HCT116 (cell line): ENCODE results near the gene INPP4A. TPM values are rescaled to one million over a fixed set of nuclear protein-coding genes. Genes with fewer than 3 reads are reported as not detected.

Experiments used
- ATAC-seq: fragments of 200-7000 bp; cut with Tn5 transposase; 2 replicates; pipeline ENCODE4 v1.9.1; 2020; ENCODE audit warnings: mild to moderate bottlenecking, moderate library complexity
- BruUV-seq: library from RNA; stranded (reverse); fragments of 400-500 nt; replicated peaks from 2 replicates; lab custom pipeline; 2021; lab: Mats Ljungman, UMichigan
- CTCF ChIA-PET: fragments of 300-600 bp; sonication (Branson Sonifier 250); formaldehyde crosslinking; loops from one replicate; lab custom pipeline; 2021; ENCODE audit warnings: antibody characterized with exemption; lab: Charles Lee
- POLR2A ChIA-PET: fragments of 300-600, 350-600 bp; sonication (Branson Sonifier 250); formaldehyde crosslinking; loops from one replicate; lab custom pipeline; 2021; ENCODE audit warnings: antibody characterized with exemption; lab: Charles Lee
- RAD21 ChIA-PET, 2 experiments: fragments of 300-600 bp; sonication (Branson Sonifier 250); formaldehyde crosslinking; loops; one replicate each; lab custom pipeline; 2023; ENCODE audit warnings: low total read pairs in 2 of 2; ENCODE audit not compliant: uncharacterized antibody in 2 of 2, unreplicated experiment in 2 of 2, low non-redundant PET in 1 of 2; lab: Charles Lee
- DNase-seq: peaks from one replicate; pipeline ENCODE4 v3.0.0-alpha.2; 2010; ENCODE audit warnings: low read depth, low spot score
- H2AFZ ChIP-seq: fragments of 200-600 bp; shearing (Covaris generic), sonication (generic); 2 replicates; pipeline ENCODE4 v1.6.1; 2017; ENCODE audit warnings: low read depth, mixed run types, mixed read lengths, antibody characterized with exemption, low read length; ENCODE audit not compliant: poor library complexity, severe bottlenecking
- H3K27ac ChIP-seq: 2 replicates; pipeline ENCODE4 v1.5.1; 2012; ENCODE audit warnings: low read depth, low read length
- H3K27me3 ChIP-seq: fragments of 200-600 bp; sonication (generic); 2 replicates; pipeline ENCODE4 v1.6.1; 2016; ENCODE audit warnings: mixed run types, low read length, mixed read lengths; ENCODE audit not compliant: insufficient read depth
- H3K36me3 ChIP-seq, 2 experiments: fragments of 200-500 bp in 1 of 2; fragments of 200-600 bp in 1 of 2; sonication (Bioruptor generic) in 1 of 2; sonication (generic) in 1 of 2; 2 replicates each; pipeline versions ENCODE4 v1.5.1 to v1.6.1; 2014 to 2016; ENCODE audit warnings: low read length in 2 of 2, inconsistent platforms in 1 of 2, mixed read lengths in 1 of 2, mixed run types in 1 of 2; ENCODE audit not compliant: insufficient read depth in 2 of 2, control insufficient read depth in 1 of 2
- H3K4me1 ChIP-seq, 2 experiments: fragments of 200-600 bp in 1 of 2; sonication (generic) in 1 of 2; 2 replicates each; pipeline versions ENCODE4 v1.5.1 to v1.6.1; 2012 to 2017; ENCODE audit warnings: low read length in 2 of 2, inconsistent platforms in 1 of 2, mild to moderate bottlenecking in 1 of 2, mixed read lengths in 1 of 2, mixed run types in 1 of 2, moderate library complexity in 1 of 2; ENCODE audit not compliant: insufficient read depth in 2 of 2, control insufficient read depth in 1 of 2
- H3K4me2 ChIP-seq: fragments of 200-600 bp; sonication (generic); 2 replicates; pipeline ENCODE4 v1.6.1; 2017; ENCODE audit warnings: mixed run types, low read length, mixed read lengths
- H3K4me3 ChIP-seq, 2 experiments: fragments of 200-600 bp in 1 of 2; sonication (generic) in 1 of 2; replicated peaks in 1 of 2; 2 replicates each; pipeline ENCODE4 v1.5.1; 2011 to 2016; ENCODE audit warnings: low read length in 2 of 2, control low read depth in 1 of 2, low read depth in 1 of 2, mild to moderate bottlenecking in 1 of 2, mixed read lengths in 1 of 2, mixed run types in 1 of 2
- H3K79me2 ChIP-seq: fragments of 200-600 bp; sonication (generic); 2 replicates; pipeline ENCODE4 v1.6.1; 2017; ENCODE audit warnings: mild to moderate bottlenecking, mixed run types, low read length, moderate library complexity, mixed read lengths; ENCODE audit not compliant: insufficient read depth
- H3K9ac ChIP-seq: fragments of 200-600 bp; sonication (generic); 2 replicates; pipeline ENCODE4 v1.6.1; 2016; ENCODE audit warnings: low read length, mixed read lengths
- H3K9me2 ChIP-seq: fragments of 200-600 bp; sonication (generic), shearing (Covaris generic); 2 replicates; pipeline ENCODE4 v1.6.1; 2017; ENCODE audit warnings: mixed run types, mild to moderate bottlenecking, moderate library complexity; ENCODE audit not compliant: insufficient read depth
- H3K9me3 ChIP-seq, 2 experiments: fragments of 200-500 bp in 1 of 2; fragments of 200-600 bp in 1 of 2; sonication (Bioruptor generic) in 1 of 2; sonication (generic) in 1 of 2; 2 replicates each; pipeline ENCODE4 v1.6.1; 2014 to 2017; ENCODE audit warnings: low read length in 2 of 2, mixed read lengths in 2 of 2, inconsistent platforms in 1 of 2, low read depth in 1 of 2, mild to moderate bottlenecking in 1 of 2, mixed run types in 1 of 2, moderate library complexity in 1 of 2; ENCODE audit not compliant: control insufficient read depth in 1 of 2, insufficient read depth in 1 of 2
- H4K20me1 ChIP-seq: fragments of 200-600 bp; sonication (generic), shearing (Covaris generic); 2 replicates; pipeline ENCODE4 v1.6.1; 2017; ENCODE audit warnings: mixed run types, mild to moderate bottlenecking, moderate library complexity; ENCODE audit not compliant: insufficient read depth
- CBX3 ChIP-seq: IDR thresholded peaks from 2 replicates; pipeline ENCODE4 v1.6.1; 2012; ENCODE audit warnings: low read depth
- EGR1 ChIP-seq: IDR thresholded peaks from 2 replicates; pipeline ENCODE4 v1.6.1; 2012; ENCODE audit warnings: low read depth
- ELF1 ChIP-seq: IDR thresholded peaks from 2 replicates; pipeline ENCODE4 v1.6.1; 2012; ENCODE audit warnings: low read depth, borderline replicate concordance
- FOSL1 ChIP-seq: IDR thresholded peaks from 2 replicates; pipeline ENCODE4 v1.6.1; 2012; ENCODE audit warnings: low read depth
- POLR2AphosphoS5 ChIP-seq: IDR thresholded peaks from 2 replicates; pipeline ENCODE4 v1.6.1; 2011; ENCODE audit warnings: mild to moderate bottlenecking, low read depth, low read length, moderate library complexity
- SP1 ChIP-seq: IDR thresholded peaks from 2 replicates; pipeline ENCODE4 v1.6.1; 2012; ENCODE audit warnings: low read depth
- TCF7L2 ChIP-seq: IDR thresholded peaks from 2 replicates; pipeline ENCODE4 v1.7.0; 2011; ENCODE audit warnings: borderline replicate concordance, inconsistent platforms; ENCODE audit not compliant: insufficient read depth, insufficient read length; ENCODE audit errors: extremely low read depth
- YY1 ChIP-seq: IDR thresholded peaks from 2 replicates; pipeline ENCODE4 v1.6.1; 2011; ENCODE audit warnings: low read length, low read depth, moderate library complexity, mild to moderate bottlenecking; ENCODE audit not compliant: insufficient replicate concordance; ENCODE audit errors: extremely low read depth
- ZBTB33 ChIP-seq: IDR thresholded peaks from 2 replicates; pipeline ENCODE4 v1.6.1; 2011; ENCODE audit warnings: mild to moderate bottlenecking, low read length, moderate library complexity; ENCODE audit not compliant: insufficient replicate concordance; ENCODE audit errors: extremely low read depth
- intact Hi-C: fragments of 100-400 bp; cut with micrococcal nuclease; formaldehyde crosslinking; loops from 2 replicates; pipeline ENCODE4 v1.10.0; 2022
- total RNA-seq: library from RNA; stranded (reverse); gene quantifications from one replicate; pipeline ENCODE4 v1.2.1, GENCODE V29; 2021; ENCODE audit not compliant: unreplicated experiment
- TF ChIP-seq, protein P1 (sequence below): IDR thresholded peaks from 2 replicates; pipeline ENCODE4 v1.6.1; 2012
- TF ChIP-seq, protein P2 (sequence below), 3 experiments: fragments of 200-600 bp in 1 of 3; sonication (generic) in 1 of 3; IDR thresholded peaks in 2 of 3; conservative IDR thresholded peaks in 1 of 3; 2 replicates each; pipeline ENCODE4 v1.5.1; 2012 to 2017; ENCODE audit warnings: low read depth in 2 of 3, low read length in 2 of 3, antibody characterized with exemption in 1 of 3, borderline replicate concordance in 1 of 3, control low read depth in 1 of 3, mild to moderate bottlenecking in 1 of 3, mixed read lengths in 1 of 3, mixed run types in 1 of 3, moderate library complexity in 1 of 3; ENCODE audit not compliant: insufficient read depth in 1 of 3

INPP4A gene
- total RNA-seq, 1 experiment from 2014 or later = 18.5 TPM

GRCh38 chr2:98492441-98492840, 47.8 kb downstream of the INPP4A start:
- H3K9me3 ChIP-seq = peaks cover 0 to 5% of the 10 kb centered on the region in 2 experiments; a peak in 2 of 4 replicates
- no peak for TF ChIP-seq ZBTB33
- H3K27me3 ChIP-seq = no peaks in the 10 kb centered on the region
- H3K9ac ChIP-seq = no peak overlapping the region
- ChIA-PET POLR2A (no interaction called here), RAD21 (no interaction called here), CTCF (no interaction called here)
- H4K20me1 ChIP-seq = no peaks in the 10 kb centered on the region
- ATAC-seq (no peak), DNase-seq (no peak)
- intact Hi-C loops = no loop called here
- no peaks in the 10 kb centered on the region for H3K36me3 ChIP-seq
- no peaks in the 10 kb centered on the region for H3K4me1 ChIP-seq
- no peak overlapping the region for H2AFZ ChIP-seq
- H3K4me2 ChIP-seq = no peak overlapping the region
- no TSS peak for BruUV-seq
- peaks cover 5% of the 10 kb centered on the region; the same call in 1 of the 2 replicates for H3K79me2 ChIP-seq
- no peaks in the 10 kb centered on the region for H3K9me2 ChIP-seq
- no peak overlapping the region for H3K4me3 ChIP-seq
- H3K27ac ChIP-seq = no peak overlapping the region

DNA sequence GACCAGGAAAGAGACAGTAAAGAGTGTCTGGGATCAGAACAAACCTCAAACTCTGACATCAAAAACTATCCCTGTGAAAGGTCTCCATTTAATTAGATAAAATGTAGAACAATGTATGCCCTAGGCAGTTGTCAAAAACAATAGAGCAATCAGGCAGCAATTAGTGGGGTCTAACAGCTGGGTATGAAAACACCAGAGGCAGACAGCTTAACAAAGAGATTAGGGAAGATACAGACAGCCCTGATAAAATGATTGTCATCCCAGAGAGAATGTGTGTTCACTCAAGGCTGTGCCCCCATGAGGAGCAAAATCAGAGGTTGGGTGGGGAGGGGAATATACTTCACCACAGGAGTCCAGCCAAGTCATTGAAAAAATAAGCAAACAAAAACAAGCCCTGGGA, 50.0 kb downstream of the INPP4A start:
- ChIA-PET POLR2A (no interaction called here), RAD21 (no interaction called here), CTCF (no interaction called here)
- intact Hi-C loops = no loop called here
- no TSS peak for BruUV-seq
- Histone ChIP-seq H3K27me3 (no peaks in the 10 kb centered on the region), H3K4me2 (no peak overlapping the region)
- no peak for ATAC-seq
- TF ChIP-seq YY1 = no peak
- no peak for TF ChIP-seq EGR1
- no peak for TF ChIP-seq TCF7L2
- no peak for TF ChIP-seq FOSL1
- no peak for TF ChIP-seq POLR2AphosphoS5
- no peak for TF ChIP-seq CBX3
- no peak for TF ChIP-seq SP1
- TF ChIP-seq, protein P1, sequence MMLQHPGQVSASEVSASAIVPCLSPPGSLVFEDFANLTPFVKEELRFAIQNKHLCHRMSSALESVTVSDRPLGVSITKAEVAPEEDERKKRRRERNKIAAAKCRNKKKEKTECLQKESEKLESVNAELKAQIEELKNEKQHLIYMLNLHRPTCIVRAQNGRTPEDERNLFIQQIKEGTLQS = no peak
- no peak for TF ChIP-seq ELF1
- TF ChIP-seq, protein P2, sequence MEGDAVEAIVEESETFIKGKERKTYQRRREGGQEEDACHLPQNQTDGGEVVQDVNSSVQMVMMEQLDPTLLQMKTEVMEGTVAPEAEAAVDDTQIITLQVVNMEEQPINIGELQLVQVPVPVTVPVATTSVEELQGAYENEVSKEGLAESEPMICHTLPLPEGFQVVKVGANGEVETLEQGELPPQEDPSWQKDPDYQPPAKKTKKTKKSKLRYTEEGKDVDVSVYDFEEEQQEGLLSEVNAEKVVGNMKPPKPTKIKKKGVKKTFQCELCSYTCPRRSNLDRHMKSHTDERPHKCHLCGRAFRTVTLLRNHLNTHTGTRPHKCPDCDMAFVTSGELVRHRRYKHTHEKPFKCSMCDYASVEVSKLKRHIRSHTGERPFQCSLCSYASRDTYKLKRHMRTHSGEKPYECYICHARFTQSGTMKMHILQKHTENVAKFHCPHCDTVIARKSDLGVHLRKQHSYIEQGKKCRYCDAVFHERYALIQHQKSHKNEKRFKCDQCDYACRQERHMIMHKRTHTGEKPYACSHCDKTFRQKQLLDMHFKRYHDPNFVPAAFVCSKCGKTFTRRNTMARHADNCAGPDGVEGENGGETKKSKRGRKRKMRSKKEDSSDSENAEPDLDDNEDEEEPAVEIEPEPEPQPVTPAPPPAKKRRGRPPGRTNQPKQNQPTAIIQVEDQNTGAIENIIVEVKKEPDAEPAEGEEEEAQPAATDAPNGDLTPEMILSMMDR (IDR thresholded peaks at IDR 0.05 in 2 of 3, conservative IDR thresholded peaks at IDR 0.05 in 1 of 3; ENCODE audit: borderline replicate concordance in 1 of 3, insufficient read depth in 1 of 3, low read depth in 2 of 3, low read length in 2 of 3) = no peak
- TF ChIP-seq, all 23 proteins: peak for 0
- H3K9me2 ChIP-seq = no peaks in the 10 kb centered on the region
- H3K9me3 ChIP-seq = peaks cover 0 to 5% of the 10 kb centered on the region in 2 experiments; a peak in 2 of 4 replicates
- no peak overlapping the region for H3K4me3 ChIP-seq
- no peaks in the 10 kb centered on the region for H4K20me1 ChIP-seq
- no peak overlapping the region for H3K27ac ChIP-seq
- no peak overlapping the region for H3K9ac ChIP-seq
- no peaks in the 10 kb centered on the region for H3K79me2 ChIP-seq
- H2AFZ ChIP-seq = no peak overlapping the region
- no peaks in the 10 kb centered on the region for H3K36me3 ChIP-seq
- no peaks in the 10 kb centered on the region for H3K4me1 ChIP-seq
- no peak for DNase-seq
